ENCODE measurements around the gene ACP2.

The ACP2 gene

DNA sequence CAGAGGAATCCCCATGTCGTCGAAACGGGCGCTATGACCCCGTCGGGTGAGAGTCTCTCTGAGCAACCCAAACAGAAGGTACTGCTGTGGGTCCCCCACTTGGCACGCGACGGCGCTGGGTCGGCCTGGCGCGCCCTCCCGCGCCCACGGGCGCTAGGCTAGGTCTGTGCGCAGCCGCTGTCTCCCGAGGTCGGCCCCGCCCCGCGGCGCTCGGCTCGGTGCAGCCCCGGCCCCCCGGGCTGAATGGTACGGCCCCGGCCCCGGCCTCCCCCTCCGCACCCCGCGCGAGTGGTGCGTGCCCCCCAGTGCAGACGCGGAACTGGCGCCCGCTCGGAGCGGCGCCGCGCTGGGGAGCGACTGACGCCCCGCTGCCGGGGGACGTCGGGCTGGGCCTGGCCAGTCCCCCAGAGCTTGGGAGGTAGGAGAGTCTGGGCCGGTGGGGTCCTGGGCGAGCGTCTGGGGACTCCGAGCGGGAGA is 21.3 kb upstream of the ACP2 start, which contains the start of gene MADD (continued):
- TF ChIP-seq, protein P1, sequence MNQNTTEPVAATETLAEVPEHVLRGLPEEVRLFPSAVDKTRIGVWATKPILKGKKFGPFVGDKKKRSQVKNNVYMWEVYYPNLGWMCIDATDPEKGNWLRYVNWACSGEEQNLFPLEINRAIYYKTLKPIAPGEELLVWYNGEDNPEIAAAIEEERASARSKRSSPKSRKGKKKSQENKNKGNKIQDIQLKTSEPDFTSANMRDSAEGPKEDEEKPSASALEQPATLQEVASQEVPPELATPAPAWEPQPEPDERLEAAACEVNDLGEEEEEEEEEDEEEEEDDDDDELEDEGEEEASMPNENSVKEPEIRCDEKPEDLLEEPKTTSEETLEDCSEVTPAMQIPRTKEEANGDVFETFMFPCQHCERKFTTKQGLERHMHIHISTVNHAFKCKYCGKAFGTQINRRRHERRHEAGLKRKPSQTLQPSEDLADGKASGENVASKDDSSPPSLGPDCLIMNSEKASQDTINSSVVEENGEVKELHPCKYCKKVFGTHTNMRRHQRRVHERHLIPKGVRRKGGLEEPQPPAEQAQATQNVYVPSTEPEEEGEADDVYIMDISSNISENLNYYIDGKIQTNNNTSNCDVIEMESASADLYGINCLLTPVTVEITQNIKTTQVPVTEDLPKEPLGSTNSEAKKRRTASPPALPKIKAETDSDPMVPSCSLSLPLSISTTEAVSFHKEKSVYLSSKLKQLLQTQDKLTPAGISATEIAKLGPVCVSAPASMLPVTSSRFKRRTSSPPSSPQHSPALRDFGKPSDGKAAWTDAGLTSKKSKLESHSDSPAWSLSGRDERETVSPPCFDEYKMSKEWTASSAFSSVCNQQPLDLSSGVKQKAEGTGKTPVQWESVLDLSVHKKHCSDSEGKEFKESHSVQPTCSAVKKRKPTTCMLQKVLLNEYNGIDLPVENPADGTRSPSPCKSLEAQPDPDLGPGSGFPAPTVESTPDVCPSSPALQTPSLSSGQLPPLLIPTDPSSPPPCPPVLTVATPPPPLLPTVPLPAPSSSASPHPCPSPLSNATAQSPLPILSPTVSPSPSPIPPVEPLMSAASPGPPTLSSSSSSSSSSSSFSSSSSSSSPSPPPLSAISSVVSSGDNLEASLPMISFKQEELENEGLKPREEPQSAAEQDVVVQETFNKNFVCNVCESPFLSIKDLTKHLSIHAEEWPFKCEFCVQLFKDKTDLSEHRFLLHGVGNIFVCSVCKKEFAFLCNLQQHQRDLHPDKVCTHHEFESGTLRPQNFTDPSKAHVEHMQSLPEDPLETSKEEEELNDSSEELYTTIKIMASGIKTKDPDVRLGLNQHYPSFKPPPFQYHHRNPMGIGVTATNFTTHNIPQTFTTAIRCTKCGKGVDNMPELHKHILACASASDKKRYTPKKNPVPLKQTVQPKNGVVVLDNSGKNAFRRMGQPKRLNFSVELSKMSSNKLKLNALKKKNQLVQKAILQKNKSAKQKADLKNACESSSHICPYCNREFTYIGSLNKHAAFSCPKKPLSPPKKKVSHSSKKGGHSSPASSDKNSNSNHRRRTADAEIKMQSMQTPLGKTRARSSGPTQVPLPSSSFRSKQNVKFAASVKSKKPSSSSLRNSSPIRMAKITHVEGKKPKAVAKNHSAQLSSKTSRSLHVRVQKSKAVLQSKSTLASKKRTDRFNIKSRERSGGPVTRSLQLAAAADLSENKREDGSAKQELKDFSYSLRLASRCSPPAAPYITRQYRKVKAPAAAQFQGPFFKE (tag by site-specific recombination; IDR thresholded peaks at IDR 0.05; ENCODE audit: borderline replicate concordance): no peak
- TF ChIP-seq OSR2 (tag by site-specific recombination; IDR thresholded peaks at IDR 0.05) (no peak), ZNF211 (tag by site-specific recombination; IDR thresholded peaks at IDR 0.05; ENCODE audit: low read depth) (no peak), SP2 (tag by site-specific recombination; IDR thresholded peaks at IDR 0.05) (no peak), ZNF223 (tag by site-specific recombination; IDR thresholded peaks at IDR 0.05) (no peak), PRDM1 (tag by site-specific recombination; IDR thresholded peaks at IDR 0.05) (no peak), ZNF585B (tag by site-specific recombination; IDR thresholded peaks at IDR 0.05) (no peak), GFI1B (tag by site-specific recombination; IDR thresholded peaks at IDR 0.05) (no peak), ZEB2 (tag by site-specific recombination; IDR thresholded peaks at IDR 0.05) (no peak), ZSCAN30 (tag by site-specific recombination; IDR thresholded peaks at IDR 0.05) (no peak), ZNF473 (tag by site-specific recombination; IDR thresholded peaks at IDR 0.05) (no peak), ZNF660 (tag by site-specific recombination; IDR thresholded peaks at IDR 0.05) (0 out of 2 replicates have a peak, but pooled peaks have one; percentile 26), ZNF19 (tag by site-specific recombination; IDR thresholded peaks at IDR 0.05; ENCODE audit: low read depth) (no peak), SETDB1 (IDR thresholded peaks at IDR 0.05; ENCODE audit: insufficient read length, low read length) (no peak), ZNF610 (tag by site-specific recombination; IDR thresholded peaks at IDR 0.05; ENCODE audit: borderline replicate concordance) (no peak), ZNF37A (tag by site-specific recombination; IDR thresholded peaks at IDR 0.05) (no peak), GLIS1 (tag by site-specific recombination; IDR thresholded peaks at IDR 0.05) (peak; percentile 45; the same call in 1 of the 2 replicates), ZNF324 (tag by site-specific recombination; IDR thresholded peaks at IDR 0.05) (no peak), ZBTB8A (tag by site-specific recombination; IDR thresholded peaks at IDR 0.05) (peak; percentile 94), ZNF48 (tag by site-specific recombination; IDR thresholded peaks at IDR 0.05) (no peak), ZNF138 (tag by site-specific recombination; IDR thresholded peaks at IDR 0.05; ENCODE audit: borderline replicate concordance) (no peak), ZNF214 (tag by site-specific recombination; IDR thresholded peaks at IDR 0.05; ENCODE audit: borderline replicate concordance) (no peak), ZXDB (tag by site-specific recombination; IDR thresholded peaks at IDR 0.05) (0 out of 2 replicates have a peak, but pooled peaks have one; percentile 30), ZBTB21 (tag by site-specific recombination; IDR thresholded peaks at IDR 0.05) (no peak)
- TF ChIP-seq, protein P2, sequence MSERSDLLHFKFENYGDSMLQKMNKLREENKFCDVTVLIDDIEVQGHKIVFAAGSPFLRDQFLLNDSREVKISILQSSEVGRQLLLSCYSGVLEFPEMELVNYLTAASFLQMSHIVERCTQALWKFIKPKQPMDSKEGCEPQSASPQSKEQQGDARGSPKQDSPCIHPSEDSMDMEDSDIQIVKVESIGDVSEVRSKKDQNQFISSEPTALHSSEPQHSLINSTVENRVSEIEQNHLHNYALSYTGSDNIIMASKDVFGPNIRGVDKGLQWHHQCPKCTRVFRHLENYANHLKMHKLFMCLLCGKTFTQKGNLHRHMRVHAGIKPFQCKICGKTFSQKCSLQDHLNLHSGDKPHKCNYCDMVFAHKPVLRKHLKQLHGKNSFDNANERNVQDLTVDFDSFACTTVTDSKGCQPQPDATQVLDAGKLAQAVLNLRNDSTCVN (tag by site-specific recombination; optimal IDR thresholded peaks at IDR 0.05): peak; percentile 9
- TF ChIP-seq, protein P3, sequence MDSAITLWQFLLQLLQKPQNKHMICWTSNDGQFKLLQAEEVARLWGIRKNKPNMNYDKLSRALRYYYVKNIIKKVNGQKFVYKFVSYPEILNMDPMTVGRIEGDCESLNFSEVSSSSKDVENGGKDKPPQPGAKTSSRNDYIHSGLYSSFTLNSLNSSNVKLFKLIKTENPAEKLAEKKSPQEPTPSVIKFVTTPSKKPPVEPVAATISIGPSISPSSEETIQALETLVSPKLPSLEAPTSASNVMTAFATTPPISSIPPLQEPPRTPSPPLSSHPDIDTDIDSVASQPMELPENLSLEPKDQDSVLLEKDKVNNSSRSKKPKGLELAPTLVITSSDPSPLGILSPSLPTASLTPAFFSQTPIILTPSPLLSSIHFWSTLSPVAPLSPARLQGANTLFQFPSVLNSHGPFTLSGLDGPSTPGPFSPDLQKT (IDR thresholded peaks at IDR 0.05; ENCODE audit: borderline replicate concordance, low read depth, low read length): no peak
- TF ChIP-seq, protein P4, sequence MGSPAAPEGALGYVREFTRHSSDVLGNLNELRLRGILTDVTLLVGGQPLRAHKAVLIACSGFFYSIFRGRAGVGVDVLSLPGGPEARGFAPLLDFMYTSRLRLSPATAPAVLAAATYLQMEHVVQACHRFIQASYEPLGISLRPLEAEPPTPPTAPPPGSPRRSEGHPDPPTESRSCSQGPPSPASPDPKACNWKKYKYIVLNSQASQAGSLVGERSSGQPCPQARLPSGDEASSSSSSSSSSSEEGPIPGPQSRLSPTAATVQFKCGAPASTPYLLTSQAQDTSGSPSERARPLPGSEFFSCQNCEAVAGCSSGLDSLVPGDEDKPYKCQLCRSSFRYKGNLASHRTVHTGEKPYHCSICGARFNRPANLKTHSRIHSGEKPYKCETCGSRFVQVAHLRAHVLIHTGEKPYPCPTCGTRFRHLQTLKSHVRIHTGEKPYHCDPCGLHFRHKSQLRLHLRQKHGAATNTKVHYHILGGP (tag by site-specific recombination; IDR thresholded peaks at IDR 0.05): no peak
- TF ChIP-seq, protein P5, sequence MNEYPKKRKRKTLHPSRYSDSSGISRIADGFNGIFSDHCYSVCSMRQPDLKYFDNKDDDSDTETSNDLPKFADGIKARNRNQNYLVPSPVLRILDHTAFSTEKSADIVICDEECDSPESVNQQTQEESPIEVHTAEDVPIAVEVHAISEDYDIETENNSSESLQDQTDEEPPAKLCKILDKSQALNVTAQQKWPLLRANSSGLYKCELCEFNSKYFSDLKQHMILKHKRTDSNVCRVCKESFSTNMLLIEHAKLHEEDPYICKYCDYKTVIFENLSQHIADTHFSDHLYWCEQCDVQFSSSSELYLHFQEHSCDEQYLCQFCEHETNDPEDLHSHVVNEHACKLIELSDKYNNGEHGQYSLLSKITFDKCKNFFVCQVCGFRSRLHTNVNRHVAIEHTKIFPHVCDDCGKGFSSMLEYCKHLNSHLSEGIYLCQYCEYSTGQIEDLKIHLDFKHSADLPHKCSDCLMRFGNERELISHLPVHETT (tag by site-specific recombination; IDR thresholded peaks at IDR 0.05): no peak
- TF ChIP-seq, protein P6, sequence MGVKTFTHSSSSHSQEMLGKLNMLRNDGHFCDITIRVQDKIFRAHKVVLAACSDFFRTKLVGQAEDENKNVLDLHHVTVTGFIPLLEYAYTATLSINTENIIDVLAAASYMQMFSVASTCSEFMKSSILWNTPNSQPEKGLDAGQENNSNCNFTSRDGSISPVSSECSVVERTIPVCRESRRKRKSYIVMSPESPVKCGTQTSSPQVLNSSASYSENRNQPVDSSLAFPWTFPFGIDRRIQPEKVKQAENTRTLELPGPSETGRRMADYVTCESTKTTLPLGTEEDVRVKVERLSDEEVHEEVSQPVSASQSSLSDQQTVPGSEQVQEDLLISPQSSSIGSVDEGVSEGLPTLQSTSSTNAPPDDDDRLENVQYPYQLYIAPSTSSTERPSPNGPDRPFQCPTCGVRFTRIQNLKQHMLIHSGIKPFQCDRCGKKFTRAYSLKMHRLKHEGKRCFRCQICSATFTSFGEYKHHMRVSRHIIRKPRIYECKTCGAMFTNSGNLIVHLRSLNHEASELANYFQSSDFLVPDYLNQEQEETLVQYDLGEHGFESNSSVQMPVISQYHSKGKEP (tag by site-specific recombination; IDR thresholded peaks at IDR 0.05): 0 out of 2 replicates have a peak, but pooled peaks have one; percentile 4
